ENCODE data around the gene FIBCD1.
"Not testable (repeated sequence)": the region's sequence is repeated elsewhere in the genome, so short reads cannot be mapped to it uniquely, and the experiment has no call there.

The FIBCD1 gene

GRCh38 chr9:130972957-130973685 is 34.1 kb upstream of the FIBCD1 start:
- DNase-seq: no peak

DNA sequence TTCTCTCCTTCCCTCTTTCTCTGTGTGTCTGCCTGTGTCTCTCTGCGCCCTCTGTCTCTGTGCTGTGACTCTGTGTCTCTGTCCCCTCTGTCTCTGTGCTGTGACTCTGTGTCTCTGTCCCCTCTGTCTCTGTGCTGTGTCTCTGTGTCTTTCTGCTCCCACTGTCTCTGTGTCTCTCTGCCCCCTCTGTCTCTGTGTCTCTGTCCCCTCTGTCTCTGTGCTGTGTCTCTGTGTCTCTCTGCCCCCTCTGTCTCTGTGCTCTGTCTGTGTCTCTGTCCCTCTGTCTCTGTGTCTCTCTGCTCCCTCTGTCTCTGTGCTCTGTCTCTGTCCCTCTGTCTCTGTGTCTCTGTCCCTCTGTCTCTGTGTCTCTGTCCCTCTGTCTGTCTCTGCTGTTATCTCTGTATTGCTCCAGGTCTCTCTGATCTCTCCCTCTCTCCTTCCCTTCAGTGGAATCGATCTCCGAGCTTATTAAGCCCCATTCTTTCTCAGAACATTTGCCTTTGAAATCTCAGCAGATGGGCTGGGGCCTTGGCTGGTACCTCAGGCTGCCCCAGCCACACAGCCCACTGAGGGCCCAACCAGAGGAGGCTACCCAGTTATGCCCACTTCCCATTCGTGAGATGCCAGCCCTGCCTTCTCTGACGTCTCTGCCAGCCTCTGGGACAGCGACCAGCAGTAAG is 33.4 kb upstream of the FIBCD1 start:
- no peak for DNase-seq

DNA sequence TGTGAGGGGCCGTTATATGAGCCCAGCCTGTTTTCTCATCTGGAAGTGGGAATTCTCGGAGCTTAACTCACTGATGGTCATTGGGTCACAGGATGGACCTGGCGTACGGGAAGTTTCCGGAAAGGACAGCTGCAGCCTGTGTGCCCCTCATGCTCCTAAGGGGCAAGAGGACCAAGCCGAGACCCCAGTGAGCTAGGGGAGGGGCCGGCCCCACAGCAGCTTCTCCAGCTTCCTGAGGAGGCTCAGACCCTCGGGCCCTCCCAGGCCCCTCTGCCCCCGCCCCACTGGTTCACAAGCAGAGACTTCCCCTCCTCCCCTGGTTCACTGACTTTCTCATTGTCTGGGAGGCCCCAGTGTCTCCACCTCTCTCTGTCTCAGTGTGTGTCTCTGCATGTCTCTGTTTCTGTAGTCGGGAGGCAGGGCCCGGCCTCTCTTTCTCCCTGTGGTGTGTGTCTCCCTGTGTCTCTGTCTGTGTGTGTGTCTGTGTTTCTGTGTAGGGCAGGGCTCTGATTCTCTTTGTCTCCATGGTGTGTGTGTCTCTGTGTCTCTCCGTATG is 32.3 kb upstream of the FIBCD1 start:
- DNase-seq: no peak

DNA sequence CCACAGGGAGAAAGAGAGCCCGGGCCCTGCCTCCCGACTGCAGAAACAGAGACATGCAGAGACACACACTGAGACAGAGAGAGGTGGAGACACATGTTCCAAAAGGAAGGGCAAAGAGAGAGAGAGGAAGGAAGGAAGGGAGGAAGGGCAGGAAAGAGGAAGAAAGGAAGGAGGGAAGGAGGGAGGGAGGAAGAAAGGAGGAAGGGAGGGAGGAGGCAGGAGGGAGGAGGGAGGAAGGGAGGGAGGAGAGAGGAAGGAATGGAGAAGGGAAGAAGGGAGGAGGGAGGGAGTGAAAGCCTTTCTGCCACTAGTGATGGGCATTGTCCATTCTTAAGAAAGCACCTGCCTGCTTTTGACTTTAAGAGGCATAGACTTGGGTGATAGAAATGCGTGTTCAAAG is 31.8 kb upstream of the FIBCD1 start:
- DNase-seq: no peak

DNA sequence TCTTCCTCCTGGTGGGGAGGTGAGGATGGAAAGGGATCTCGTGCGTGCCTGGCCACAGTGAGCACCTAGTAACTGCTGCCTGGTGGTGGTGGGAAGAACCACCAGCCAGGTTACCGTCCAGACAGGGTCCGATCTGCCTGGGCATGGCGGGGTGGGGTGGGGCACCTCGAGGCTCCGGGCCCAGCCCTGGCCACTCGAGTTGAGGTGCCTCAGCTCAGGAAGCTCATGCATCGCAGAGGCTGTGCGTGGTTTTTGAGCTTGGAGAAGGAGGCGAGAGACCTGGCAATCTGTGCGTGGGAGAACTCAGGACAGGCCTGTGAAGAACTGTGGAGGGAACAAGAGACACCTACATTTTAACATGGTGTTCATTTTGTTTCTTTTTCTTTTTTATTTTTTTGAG is 31.0 kb upstream of the FIBCD1 start:
- DNase-seq: no peak

DNA sequence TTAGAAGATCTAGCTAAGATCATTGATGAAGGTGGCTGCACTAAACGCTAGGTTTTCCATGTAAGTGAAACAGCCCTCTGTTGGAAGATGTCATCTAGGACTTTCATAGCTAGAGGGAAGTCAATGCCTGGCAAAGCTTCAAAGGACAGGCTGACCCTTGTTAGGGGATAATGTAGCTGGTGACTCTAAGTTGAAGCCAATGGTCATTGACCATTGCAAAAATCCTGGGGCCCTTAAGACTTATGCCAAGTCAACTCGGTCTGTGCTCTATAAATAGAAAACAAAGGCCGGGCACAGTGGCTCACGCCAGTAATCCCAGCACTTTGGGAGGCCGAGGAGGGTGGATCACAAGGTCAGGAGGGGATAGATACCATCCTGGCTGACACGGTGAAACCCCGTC is 26.6 kb upstream of the FIBCD1 start:
- DNase-seq: no peak

- DNase-seq: no peak
Observed at GRCh38 chr9:130963916-130964315, 24.9 kb upstream of the FIBCD1 start.

DNA sequence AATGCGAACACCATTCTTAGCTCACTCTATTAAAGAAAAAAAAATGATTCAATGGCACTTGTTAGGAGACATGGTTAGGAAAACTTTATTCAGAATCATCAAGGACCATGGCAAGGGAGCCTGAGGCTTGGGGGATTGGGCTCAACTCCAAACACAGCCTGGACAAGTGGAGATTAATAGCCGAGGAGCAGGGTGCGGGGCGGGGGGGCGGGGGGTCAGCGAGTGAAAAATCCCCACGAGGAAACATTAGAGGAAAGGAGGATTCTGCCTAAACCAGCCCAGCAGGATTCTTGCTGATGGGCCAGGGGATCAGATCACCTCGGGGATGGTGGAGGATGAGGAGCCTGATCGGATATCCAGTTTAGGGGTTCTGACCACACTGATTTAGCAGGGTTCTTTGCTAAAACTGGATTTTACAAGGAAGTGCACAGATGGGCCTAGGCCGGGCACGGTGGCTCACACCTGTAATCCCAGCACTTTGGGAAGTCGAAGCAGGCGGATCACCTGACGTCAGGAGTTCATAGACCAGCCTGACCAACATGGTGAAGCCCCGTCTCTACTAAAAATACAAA is 24.4 kb upstream of the FIBCD1 start:
- no peak for DNase-seq

- DNase-seq: no peak
Observed at GRCh38 chr9:130962418-130963316, 23.6 kb upstream of the FIBCD1 start.

DNA sequence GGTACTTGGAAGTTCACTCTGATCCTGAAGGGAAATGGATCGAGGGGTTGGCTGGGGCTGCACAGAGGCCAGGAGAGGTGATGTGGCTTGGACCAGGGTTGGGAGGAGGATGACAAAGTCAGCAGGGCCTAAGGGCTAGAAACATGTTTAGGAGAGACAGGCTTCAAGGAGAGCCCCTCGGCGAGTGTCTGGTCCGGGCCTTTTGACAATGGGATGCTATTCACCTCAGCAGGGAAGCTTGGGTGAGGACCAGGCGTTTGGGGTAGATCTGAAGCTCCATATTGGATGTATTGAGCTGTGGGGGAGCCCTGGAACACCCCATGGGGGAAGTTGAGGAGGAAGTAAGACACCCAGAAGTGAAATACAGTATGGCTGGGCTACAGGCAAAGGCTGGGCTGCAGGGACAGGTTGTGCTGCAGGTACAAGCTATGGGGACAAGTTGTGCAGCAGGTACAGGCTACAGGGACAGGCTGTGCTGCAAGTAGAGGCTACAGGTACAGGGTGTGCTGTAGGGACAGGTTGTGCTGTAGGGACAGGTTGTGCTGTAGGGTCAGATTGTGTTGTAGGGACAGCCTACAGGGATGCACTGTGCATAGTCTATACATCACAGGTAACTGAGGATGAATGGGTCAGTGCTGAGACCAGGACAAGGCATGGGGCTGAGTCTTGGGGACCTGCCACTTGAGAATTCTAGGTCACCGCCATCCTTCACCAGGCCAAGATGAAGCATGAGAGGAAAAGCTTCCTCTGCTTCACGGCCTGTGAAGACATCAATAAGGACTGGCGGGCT is 22.7 kb upstream of the FIBCD1 start:
- DNase-seq: no peak

DNA sequence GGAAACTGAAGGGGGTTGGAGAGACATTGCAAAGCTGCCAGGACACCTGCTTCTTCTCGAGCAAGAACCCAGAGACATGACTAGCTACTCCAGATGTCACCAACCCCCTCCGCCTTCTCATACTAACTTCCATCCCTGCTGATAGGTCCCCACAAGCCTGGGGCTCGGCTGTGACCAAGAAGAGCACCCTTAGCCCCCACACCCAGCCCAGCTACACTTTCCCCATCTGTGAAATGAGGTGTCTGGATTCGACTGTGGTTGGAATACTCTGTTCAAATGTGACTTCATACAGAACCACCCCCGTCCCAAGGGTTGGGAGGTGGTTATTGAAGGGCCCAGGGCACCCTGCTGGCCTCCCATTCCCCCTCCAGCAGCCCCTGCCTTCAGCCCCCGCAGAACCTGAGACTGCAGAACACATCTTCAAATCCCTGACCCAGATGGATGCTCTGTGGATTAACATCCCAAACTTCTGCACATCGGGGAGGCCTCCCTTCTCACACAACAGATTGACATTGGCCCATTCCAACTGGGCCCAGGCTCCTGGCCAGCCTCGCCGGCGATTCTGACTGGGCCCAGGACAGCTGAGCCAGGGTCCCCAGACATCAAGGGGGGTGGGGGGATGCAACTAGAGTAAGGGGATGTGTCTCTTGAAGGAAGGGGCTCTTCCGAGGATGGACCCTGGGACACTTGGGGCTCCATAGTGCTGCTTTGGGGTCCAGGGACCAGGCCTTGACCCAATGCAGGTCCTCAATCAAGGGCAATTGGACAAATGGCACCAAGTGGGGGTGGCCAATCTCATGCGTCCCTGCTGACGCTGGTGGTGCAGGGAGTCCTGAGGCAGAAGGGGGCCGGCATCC is 21.7 kb upstream of the FIBCD1 start:
- DNase-seq: no peak

DNA sequence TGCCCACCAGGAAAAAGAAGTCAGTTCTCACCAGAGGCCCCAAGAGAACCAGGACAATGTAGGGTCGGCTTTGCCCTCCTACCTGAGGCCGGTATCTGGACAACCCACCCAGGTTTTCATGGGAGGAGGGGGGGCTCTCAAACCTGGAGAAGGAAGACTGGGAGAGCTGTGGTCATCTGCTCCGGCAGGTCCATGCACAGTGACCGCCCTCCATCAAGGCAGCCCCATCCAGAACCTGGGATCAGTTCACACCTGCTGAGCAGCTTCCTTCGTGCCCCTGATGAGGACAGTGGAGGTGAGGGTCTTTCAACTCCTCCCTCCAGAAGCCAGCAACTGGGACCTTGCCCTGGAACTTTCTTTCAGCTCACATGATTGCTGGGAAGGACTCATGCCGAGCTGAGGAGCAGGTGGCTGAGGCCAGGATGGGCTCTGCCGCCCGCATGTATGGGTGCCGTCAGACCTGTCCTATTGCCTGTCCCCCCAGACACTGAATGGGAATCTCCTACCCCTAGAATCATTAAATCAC is 20.8 kb upstream of the FIBCD1 start:
- DNase-seq: no peak

GRCh38 chr9:130958564-130958963 is 19.5 kb upstream of the FIBCD1 start:
- not testable (repeated sequence) for DNase-seq

GRCh38 chr9:130957451-130958203 is 18.6 kb upstream of the FIBCD1 start:
- no peak for DNase-seq

- no peak for DNase-seq
Observed at GRCh38 chr9:130956636-130957450, 17.8 kb upstream of the FIBCD1 start.

DNA sequence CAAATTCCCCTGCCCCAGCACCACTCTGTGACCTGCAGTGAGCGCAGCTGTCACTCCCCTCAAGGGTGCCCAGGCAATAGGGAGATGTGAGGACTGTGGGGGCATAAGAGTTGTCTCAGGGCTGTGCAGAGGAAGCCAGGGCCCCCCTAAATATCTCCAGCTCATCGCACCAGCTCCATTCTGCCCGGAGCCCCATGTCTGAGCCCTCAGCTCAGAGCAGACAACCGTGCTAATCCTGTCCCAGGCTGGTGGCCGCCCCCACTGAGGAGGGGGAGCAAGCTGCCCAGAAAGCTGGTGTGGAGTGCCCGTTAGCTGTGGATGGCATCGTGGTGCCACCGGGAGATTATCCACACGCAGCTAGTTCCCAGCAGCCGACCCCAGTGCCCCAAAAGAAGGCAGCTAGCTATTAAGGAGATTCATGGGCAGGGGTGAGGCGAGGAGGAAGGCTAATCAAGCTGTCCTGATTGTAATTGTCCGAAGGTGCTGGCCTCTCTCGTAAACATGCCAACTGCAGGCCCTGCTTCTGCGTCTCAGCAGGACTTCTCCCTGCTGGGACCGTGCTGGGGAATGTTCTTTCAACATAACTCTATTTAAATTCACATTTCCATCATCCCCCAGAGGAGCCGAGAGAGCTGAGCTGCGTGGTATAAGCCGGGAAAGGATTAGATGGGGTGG is 17.0 kb upstream of the FIBCD1 start:
- DNase-seq: no peak

DNA sequence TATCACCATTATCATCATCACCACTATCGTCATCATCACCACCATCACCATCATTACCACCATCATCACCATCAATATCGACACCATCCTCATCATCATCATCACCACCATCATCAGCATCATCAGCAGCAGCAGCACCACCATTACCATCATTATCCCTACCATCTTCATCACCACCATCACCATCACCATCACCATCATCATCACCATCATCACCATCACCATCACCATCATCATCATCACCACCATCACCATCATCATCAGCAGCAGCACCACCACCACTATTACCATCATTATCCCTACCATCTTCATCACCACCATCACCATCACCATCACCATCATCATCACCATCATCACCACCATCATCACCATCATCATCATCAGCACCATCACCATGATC is 15.9 kb upstream of the FIBCD1 start:
- not testable (repeated sequence) for DNase-seq

- DNase-seq: no peak
Observed at GRCh38 chr9:130954317-130954716, 15.3 kb upstream of the FIBCD1 start.

Measured in SHP77 (cell line).